HEK293 (cell line): ENCODE results near the gene SNRPD3.
"Not testable (repeated sequence)": the region's sequence is repeated elsewhere in the genome, so short reads cannot be mapped to it uniquely, and the experiment has no call there.

Source experiments
- CTCF ChIA-PET: fragments of 350-600 bp; formaldehyde crosslinking; extraction: SDS; loops from one replicate; lab custom pipeline; 2021; ENCODE audit warnings: antibody characterized with exemption; lab: Yijun Ruan, JAX
- POLR2A ChIA-PET: fragments of 300-600 bp; formaldehyde crosslinking; extraction: SDS; loops from one replicate; lab custom pipeline; 2020; ENCODE audit warnings: antibody characterized with exemption, inconsistent platforms; lab: Yijun Ruan, JAX
- H3K27ac ChIP-seq: fragments of 200-500 bp; sonication (Bioruptor generic); 2 replicates; pipeline ENCODE4 v1.5.1; 2014; ENCODE audit warnings: low read depth, low read length, control low read depth, inconsistent platforms; ENCODE audit errors: extremely low read depth
- H3K36me3 ChIP-seq, 2 experiments: fragments of 200-500 bp in 1 of 2; sonication (Bioruptor generic) in 1 of 2; 1 replicate in 1 of 2; 2 replicates in 1 of 2; pipeline ENCODE4 v1.5.1; 2014 to 2017; ENCODE audit warnings: inconsistent platforms in 2 of 2, low read length in 2 of 2; ENCODE audit not compliant: control insufficient read depth in 2 of 2, insufficient read depth in 1 of 2
- H3K4me1 ChIP-seq: fragments of 200-500 bp; sonication (Bioruptor generic); 2 replicates; pipeline ENCODE4 v1.5.1; 2014; ENCODE audit warnings: mild to moderate bottlenecking, low read length, inconsistent platforms; ENCODE audit not compliant: control insufficient read depth, insufficient read depth
- H3K4me3 ChIP-seq: 2 replicates; pipeline ENCODE4 v1.5.1; 2011; ENCODE audit warnings: low read depth, mild to moderate bottlenecking, control low read depth, low read length, moderate library complexity
- H3K9me3 ChIP-seq: fragments of 200-500 bp; sonication (Bioruptor generic); 2 replicates; pipeline ENCODE4 v1.5.1; 2014; ENCODE audit warnings: low read depth, low read length, inconsistent platforms; ENCODE audit not compliant: control insufficient read depth, insufficient read depth
- BCL11A ChIP-seq: fragments of 450-650 bp; formaldehyde crosslinking; IDR thresholded peaks from 2 replicates; pipeline ENCODE4 v1.5.1; 2016; ENCODE audit warnings: low read depth, missing biosample characterization, missing genetic modification characterization
- MYNN ChIP-seq: fragments of 450-650 bp; formaldehyde crosslinking; IDR thresholded peaks from 2 replicates; pipeline ENCODE4 v1.5.1; 2016; ENCODE audit warnings: missing biosample characterization, missing genetic modification characterization, borderline replicate concordance
- RBAK ChIP-seq: fragments of 450-650 bp; formaldehyde crosslinking; IDR thresholded peaks from 2 replicates; pipeline ENCODE4 v1.5.1; 2016; ENCODE audit warnings: missing biosample characterization, missing genetic modification characterization
- SALL2 ChIP-seq: fragments of 450-650 bp; formaldehyde crosslinking; IDR thresholded peaks from 2 replicates; pipeline ENCODE4 v1.5.0; 2017; ENCODE audit warnings: missing biosample characterization, mild to moderate bottlenecking, missing genetic modification characterization, borderline replicate concordance
- SCRT2 ChIP-seq: fragments of 450-650 bp; formaldehyde crosslinking; IDR thresholded peaks from 2 replicates; pipeline ENCODE4 v1.5.1; 2016; ENCODE audit warnings: missing biosample characterization, missing genetic modification characterization
- TCF7L2 ChIP-seq: IDR thresholded peaks from 2 replicates; pipeline ENCODE4 v1.6.1; 2011; ENCODE audit warnings: low read depth, mild to moderate bottlenecking, inconsistent platforms, low read length, moderate library complexity, borderline replicate concordance
- ZBTB7A ChIP-seq: fragments of 450-650 bp; formaldehyde crosslinking; IDR thresholded peaks from 2 replicates; pipeline ENCODE4 v1.5.1; 2016; ENCODE audit warnings: low read depth, missing biosample characterization, missing genetic modification characterization
- ZBTB8A ChIP-seq: fragments of 450-650 bp; formaldehyde crosslinking; IDR thresholded peaks from 2 replicates; pipeline ENCODE4 v1.5.1; 2016; ENCODE audit warnings: missing biosample characterization, missing genetic modification characterization
- ZIC2 ChIP-seq: fragments of 450-650 bp; formaldehyde crosslinking; IDR thresholded peaks from 2 replicates; pipeline ENCODE4 v1.5.1; 2016; ENCODE audit warnings: missing biosample characterization, missing genetic modification characterization
- ZNF10 ChIP-seq: fragments of 450-650 bp; formaldehyde crosslinking; IDR thresholded peaks from 2 replicates; pipeline ENCODE4 v1.5.1; 2017; ENCODE audit warnings: missing biosample characterization, missing genetic modification characterization
- ZNF132 ChIP-seq: fragments of 450-650 bp; formaldehyde crosslinking; IDR thresholded peaks from 2 replicates; pipeline ENCODE4 v1.5.1; 2017; ENCODE audit warnings: missing biosample characterization, missing genetic modification characterization, borderline replicate concordance
- ZNF629 ChIP-seq: fragments of 450-650 bp; formaldehyde crosslinking; IDR thresholded peaks from 2 replicates; pipeline ENCODE4 v1.5.1; 2017; ENCODE audit warnings: missing biosample characterization, missing genetic modification characterization
- ZNF664 ChIP-seq: fragments of 450-650 bp; formaldehyde crosslinking; IDR thresholded peaks from 2 replicates; pipeline ENCODE4 v1.5.1; 2016; ENCODE audit warnings: missing biosample characterization, missing genetic modification characterization
- ZNF768 ChIP-seq: fragments of 450-650 bp; formaldehyde crosslinking; IDR thresholded peaks from 2 replicates; pipeline ENCODE4 v1.5.1; 2018; ENCODE audit warnings: missing biosample characterization, mild to moderate bottlenecking, missing genetic modification characterization
- ZSCAN23 ChIP-seq: fragments of 450-650 bp; formaldehyde crosslinking; IDR thresholded peaks from 2 replicates; pipeline ENCODE4 v1.5.1; 2016; ENCODE audit warnings: missing biosample characterization, missing genetic modification characterization
- TF ChIP-seq, protein P1 (sequence below): fragments of 450-650 bp; formaldehyde crosslinking; IDR thresholded peaks from 2 replicates; pipeline ENCODE4 v1.5.1; 2016; ENCODE audit warnings: missing biosample characterization, missing genetic modification characterization
- TF ChIP-seq, protein P2 (sequence below): fragments of 450-650 bp; formaldehyde crosslinking; IDR thresholded peaks from 2 replicates; pipeline ENCODE4 v1.5.1; 2016; ENCODE audit warnings: missing biosample characterization, missing genetic modification characterization

The SNRPD3 gene

DNA sequence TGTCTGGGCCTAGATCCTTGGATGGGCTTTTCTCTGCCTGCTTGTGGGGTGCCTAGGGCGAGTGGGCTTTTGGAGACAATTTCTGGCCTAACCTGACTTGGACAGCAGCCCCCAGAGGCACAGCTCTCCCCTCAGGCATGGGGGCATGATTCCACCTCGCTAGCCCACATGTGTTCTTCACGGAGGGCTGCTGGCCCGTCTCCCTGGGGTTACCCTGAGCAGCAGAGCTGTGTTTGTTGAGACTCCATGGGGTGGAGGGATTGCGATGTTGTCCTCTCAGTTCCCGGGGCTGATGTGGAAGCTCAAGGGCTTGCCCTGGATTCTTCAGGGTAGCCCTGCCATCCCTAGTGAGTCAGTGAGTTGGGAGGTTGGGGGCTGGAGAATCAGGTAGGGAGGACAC lies 39.4 kb downstream of the SNRPD3 start:
- CTCF ChIA-PET: no interaction called here
- POLR2A ChIA-PET: no interaction called here
- Histone ChIP-seq H3K9me3 (no peaks in the 10 kb centered on the region), H3K4me3 (no peak overlapping the region), H3K4me1 (no peaks in the 10 kb centered on the region), H3K27ac (0 out of 2 replicates have a peak overlapping the region, but pooled peaks have one; percentile 5), H3K36me3 (no peaks in the 10 kb centered on the region)
- TF ChIP-seq, protein P1, sequence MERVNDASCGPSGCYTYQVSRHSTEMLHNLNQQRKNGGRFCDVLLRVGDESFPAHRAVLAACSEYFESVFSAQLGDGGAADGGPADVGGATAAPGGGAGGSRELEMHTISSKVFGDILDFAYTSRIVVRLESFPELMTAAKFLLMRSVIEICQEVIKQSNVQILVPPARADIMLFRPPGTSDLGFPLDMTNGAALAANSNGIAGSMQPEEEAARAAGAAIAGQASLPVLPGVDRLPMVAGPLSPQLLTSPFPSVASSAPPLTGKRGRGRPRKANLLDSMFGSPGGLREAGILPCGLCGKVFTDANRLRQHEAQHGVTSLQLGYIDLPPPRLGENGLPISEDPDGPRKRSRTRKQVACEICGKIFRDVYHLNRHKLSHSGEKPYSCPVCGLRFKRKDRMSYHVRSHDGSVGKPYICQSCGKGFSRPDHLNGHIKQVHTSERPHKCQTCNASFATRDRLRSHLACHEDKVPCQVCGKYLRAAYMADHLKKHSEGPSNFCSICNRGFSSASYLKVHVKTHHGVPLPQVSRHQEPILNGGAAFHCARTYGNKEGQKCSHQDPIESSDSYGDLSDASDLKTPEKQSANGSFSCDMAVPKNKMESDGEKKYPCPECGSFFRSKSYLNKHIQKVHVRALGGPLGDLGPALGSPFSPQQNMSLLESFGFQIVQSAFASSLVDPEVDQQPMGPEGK: no peak
- no peak for TF ChIP-seq SALL2 (tag by site-specific recombination)
- peak; percentile 80 for TF ChIP-seq ZIC2 (tag by site-specific recombination)
- TF ChIP-seq ZNF132 (tag by site-specific recombination): no peak
- no peak for TF ChIP-seq ZBTB7A
- no peak for TF ChIP-seq ZNF768 (tag by site-specific recombination)
- TF ChIP-seq, protein P2, sequence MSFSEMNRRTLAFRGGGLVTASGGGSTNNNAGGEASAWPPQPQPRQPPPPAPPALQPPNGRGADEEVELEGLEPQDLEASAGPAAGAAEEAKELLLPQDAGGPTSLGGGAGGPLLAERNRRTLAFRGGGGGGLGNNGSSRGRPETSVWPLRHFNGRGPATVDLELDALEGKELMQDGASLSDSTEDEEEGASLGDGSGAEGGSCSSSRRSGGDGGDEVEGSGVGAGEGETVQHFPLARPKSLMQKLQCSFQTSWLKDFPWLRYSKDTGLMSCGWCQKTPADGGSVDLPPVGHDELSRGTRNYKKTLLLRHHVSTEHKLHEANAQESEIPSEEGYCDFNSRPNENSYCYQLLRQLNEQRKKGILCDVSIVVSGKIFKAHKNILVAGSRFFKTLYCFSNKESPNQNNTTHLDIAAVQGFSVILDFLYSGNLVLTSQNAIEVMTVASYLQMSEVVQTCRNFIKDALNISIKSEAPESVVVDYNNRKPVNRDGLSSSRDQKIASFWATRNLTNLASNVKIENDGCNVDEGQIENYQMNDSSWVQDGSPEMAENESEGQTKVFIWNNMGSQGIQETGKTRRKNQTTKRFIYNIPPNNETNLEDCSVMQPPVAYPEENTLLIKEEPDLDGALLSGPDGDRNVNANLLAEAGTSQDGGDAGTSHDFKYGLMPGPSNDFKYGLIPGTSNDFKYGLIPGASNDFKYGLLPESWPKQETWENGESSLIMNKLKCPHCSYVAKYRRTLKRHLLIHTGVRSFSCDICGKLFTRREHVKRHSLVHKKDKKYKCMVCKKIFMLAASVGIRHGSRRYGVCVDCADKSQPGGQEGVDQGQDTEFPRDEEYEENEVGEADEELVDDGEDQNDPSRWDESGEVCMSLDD: no peak
- no peak for TF ChIP-seq MYNN

DNA sequence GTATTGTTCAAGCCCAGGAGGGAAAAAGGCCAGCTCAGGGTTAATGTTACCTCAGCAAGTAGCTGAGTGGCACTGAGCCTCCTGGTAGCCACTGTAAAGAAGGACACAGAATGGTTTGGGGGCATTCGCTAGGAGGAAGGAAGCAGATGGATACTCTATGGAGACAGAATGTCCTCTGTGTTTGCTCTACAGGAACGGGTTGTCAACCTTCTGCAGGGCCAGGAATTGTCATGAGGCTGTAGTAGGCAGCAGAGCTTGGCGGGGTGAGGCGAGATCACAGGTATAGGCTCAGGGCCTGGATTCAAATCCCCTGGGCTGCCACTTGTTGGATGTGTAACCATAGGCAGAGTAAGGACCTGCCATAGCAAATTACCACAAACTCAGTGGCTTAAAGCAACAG lies 40.1 kb downstream of the SNRPD3 start:
- POLR2A ChIA-PET: no interaction called here
- no peak for TF ChIP-seq ZNF664 (tag by site-specific recombination)
- no peak for TF ChIP-seq TCF7L2
- TF ChIP-seq SCRT2 (tag by site-specific recombination): peak; percentile 35; the same call in 1 of the 2 replicates
- TF ChIP-seq RBAK (tag by site-specific recombination): no peak
- TF ChIP-seq ZSCAN23 (tag by site-specific recombination): no peak
- no peak for TF ChIP-seq ZNF10 (tag by site-specific recombination)

DNA sequence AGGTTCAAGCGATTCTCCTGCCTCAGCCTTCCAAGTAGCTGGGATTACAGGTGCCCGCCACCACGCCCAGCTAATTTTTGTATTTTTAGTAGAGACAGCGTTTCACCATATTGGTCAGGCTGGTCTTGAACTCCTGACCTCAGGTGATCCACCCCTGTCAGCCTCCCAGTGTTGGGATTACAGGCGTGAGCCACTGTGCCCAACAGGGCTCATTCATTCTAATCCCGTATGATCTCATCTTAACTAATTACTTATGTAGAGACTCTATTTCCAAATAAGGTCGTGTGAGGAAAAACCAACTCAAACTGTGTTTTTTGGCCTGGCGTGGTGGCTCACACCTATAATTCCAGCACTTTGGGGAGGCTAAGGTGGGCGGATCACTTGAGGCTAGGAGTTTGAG lies 41.3 kb downstream of the SNRPD3 start:
- CTCF ChIA-PET: interaction anchor here (0.6 kb wide), 1 partner anchor 136 kb away, joined by 3 read pairs; no protein-coding TSS in a partner anchor
- TF ChIP-seq BCL11A (tag by site-specific recombination) (peak; percentile 64; the same call in 1 of the 2 replicates), ZBTB8A (tag by site-specific recombination) (peak; percentile 75), ZNF629 (tag by site-specific recombination) (peak; percentile 76)

More for the DNA sequence above, 40.1 kb downstream of the SNRPD3 start:
- CTCF ChIA-PET: no interaction called here
- no peaks in the 10 kb centered on the region for H3K4me1 ChIP-seq
- no peaks in the 10 kb centered on the region for H3K9me3 ChIP-seq
- no peak overlapping the region for H3K4me3 ChIP-seq
- H3K27ac ChIP-seq: 0 out of 2 replicates have a peak overlapping the region, but pooled peaks have one; percentile 5
- no peaks in the 10 kb centered on the region for H3K36me3 ChIP-seq

More for the DNA sequence above, 41.3 kb downstream of the SNRPD3 start:
- H3K9me3 ChIP-seq, H3K36me3 ChIP-seq, H3K4me1 ChIP-seq, H3K4me3 ChIP-seq, H3K27ac ChIP-seq: not testable (repeated sequence)
- POLR2A ChIA-PET: interaction anchor here (1.9 kb wide), 1 partner anchor 42 kb away, joined by 5 read pairs; the partner anchor contains the start of genes GUCD1 and SNRPD3
